Activated T-helper 1 cell treated with anti-CD3 and anti-CD28 coated beads, Interleukin-2, amount 50 U/mL, for 16 hours (primary cell): ENCODE results near the gene PPP1R9B.

ENCODE experiments used
- DNase-seq, 2 donors: peaks; one replicate each; pipeline ENCODE4 v3.0.0-alpha.2; 2020; ENCODE audit warnings: low read depth in 1 of 2, low spot score in 1 of 2

Gene PPP1R9B

GRCh38 chr17:50109785-50110184 is 40.7 kb downstream of the PPP1R9B start:
- DNase-seq, result no peak

- DNase-seq, result no peak
Measured at GRCh38 chr17:50109207-50109606, 41.3 kb downstream of the PPP1R9B start.

DNA sequence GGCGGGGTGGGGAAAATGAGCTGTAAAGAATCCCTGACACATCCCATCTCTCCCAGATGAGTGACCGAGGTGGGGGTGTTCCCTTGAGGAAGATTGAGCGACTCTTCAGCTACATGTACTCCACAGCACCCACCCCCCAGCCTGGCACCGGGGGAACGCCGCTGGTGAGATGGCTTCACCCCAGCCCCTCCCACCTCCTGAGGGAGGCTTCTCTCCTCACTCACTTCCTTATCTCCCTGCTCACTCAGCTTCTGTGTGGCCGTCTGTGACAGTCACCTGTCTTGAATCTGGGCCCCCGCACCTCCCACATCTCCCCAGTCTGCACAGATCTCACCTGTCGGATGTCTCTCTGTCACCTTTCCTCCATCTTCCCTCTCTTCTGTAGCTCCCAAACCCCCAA is 41.9 kb downstream of the PPP1R9B start:
- no peak for DNase-seq

GRCh38 chr17:50107790-50108414 is 42.6 kb downstream of the PPP1R9B start:
- no peak for DNase-seq

DNA sequence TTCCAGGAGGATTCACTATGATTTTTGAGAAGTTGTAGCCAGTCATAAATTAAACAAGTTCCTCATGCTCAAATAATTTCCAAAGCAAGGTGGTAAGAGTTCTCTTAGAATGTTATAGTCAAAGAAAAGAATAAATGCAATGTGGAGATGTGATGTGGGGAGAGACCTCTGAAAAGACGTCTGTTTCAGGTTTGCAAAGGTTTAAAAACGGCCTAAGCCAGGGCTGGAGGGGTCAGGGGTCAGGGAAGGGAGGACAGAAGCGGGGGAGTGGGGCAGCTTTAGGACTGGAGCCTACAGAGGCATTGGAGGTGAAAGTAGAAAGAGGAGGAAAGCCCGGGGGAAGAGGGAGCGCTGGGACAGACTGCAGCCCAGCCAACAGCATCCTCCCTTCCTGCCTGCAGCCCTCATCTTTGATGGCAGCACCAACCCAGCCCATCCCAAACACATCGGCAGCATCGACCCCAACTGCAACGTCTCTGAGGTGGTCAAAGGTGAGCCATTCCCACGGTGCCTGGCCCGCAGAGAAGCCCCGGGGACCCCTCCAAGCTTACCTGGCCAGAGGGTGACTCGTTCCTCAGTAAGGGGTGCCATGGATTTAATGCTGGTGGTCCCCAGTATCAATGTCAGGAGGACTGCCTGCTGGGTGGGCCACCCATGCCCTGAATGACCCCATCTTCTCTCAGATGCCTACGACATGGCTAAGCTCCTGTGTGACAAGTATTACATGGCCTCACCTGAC is 43.9 kb downstream of the PPP1R9B start:
- DNase-seq, result no peak

- no peak for DNase-seq
Measured at GRCh38 chr17:50105811-50106210, 44.7 kb downstream of the PPP1R9B start.

GRCh38 chr17:50103941-50104340 is 46.5 kb downstream of the PPP1R9B start:
- DNase-seq, result no peak

DNA sequence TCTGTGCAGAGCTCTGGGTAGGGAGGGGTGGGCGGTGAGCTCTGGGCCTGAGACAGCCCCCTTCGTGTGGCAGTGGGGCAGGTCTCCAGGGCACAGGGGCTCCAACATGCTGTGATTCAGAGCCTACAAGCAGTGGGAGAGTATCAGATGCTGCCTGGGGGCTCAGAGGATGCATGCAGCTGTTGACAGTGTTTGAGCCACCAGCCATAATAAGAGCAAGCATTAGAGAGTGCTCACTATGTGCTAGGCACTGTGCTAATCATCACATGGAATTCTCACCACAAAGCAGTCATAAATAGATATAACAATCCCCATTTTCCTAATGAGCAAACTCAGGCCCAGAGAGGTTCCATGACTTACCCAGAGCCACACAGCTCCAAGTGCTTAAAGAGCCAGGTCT is 47.2 kb downstream of the PPP1R9B start:
- DNase-seq, result no peak

GRCh38 chr17:50102164-50102991 is 48.1 kb downstream of the PPP1R9B start:
- DNase-seq, result no peak

- DNase-seq, result no peak
Measured at GRCh38 chr17:50101346-50102163, 48.9 kb downstream of the PPP1R9B start.

DNA sequence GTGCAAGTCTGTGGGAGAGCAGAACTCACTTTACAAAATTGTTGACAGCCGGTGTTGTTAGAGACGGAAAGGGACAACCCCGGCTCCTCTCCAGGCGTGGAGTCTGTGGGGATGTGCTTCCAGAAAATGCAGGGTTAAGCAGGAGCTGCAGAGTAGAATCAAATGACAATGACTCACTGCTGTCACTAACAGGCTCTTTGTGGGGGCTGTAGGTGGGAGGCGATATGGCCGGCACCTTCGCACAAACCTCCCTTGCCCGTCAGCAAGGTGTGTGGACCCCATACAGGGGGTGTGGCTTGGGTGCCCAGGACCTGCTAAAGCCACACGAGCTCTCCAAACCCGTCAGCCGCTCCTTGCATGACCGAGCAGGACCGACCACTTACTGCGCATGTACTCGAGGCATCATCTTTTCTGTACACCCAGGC is 49.5 kb downstream of the PPP1R9B start:
- no peak for DNase-seq

DNA sequence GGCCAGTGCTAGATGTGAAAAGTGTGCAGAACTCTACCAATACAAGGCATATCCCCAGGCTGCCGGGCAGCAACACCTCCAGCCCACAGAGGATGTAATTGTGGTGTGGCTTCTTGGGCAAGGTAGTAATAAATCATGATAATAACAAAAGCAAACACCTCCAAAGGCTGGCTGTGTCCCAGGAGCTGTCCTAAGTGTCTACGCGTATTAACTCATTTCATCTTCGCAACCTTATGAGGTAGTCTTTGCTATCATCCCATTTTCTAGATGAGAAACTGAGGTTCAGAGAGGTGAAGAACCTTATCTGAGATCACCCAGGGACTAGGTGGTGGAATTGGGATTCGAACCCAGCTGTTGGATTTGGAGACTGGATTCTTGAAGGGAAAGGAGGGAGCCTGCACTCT is 50.0 kb downstream of the PPP1R9B start:
- no peak for DNase-seq

DNA sequence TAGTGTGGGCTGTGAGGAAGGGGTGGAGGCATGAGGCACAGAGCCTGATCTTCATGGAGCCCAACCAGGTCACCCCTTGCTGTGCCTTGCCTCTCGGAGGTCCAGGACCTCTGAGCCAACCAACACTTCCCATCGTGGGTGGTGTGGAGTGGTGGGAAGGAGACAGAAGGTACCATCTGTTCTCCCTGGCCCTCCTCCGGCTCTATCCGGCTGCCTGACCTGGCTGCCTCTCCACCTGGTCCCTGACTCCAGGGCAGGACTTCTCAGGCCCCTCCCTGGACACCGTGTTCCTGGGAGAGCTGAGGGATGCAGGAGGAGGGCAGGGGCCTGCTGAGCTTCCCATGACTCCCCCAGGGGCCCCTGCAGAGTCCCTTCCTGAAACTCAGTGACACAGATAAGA is 51.5 kb downstream of the PPP1R9B start:
- DNase-seq, result no peak

- no peak for DNase-seq
Measured at GRCh38 chr17:50098583-50098982, 51.9 kb downstream of the PPP1R9B start.

DNA sequence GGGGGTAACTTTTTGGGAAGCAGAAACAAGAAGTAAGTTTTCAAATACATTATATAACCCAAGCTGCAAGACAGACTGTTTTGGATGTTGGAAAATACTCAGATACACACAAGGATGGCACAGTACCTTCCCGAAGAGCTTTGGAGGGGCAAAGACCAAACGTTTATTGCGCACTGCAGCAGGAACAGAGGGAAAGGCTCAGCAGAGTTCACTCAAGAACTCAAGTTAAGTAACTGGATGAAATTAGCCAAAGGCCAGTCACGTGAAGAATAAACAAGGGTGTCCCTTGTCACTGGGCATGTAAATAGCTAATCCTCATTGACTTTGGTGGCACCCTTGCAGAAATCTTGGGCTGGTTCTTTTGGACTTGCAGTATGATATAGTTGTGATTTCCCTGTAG is 52.6 kb downstream of the PPP1R9B start:
- no peak for DNase-seq

DNA sequence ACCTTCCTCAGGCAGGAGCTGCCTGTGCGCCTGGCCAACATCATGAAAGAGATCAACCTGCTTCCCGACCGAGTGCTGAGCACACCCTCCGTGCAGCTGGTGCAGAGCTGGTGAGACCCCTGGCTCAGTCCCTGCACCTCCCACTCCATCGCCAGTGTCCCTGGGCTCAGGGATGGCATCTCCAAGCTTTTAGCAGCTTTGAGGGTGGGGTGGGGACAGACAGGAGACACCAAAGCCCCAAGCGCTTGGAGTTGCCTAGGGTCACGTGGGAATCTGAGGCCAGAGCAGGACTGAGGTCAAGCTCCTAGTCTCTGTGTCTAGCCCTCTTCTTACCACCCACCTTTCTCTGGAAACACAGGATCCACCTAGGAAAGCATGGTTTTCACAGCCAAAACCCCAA is 53.0 kb downstream of the PPP1R9B start:
- DNase-seq, result no peak

GRCh38 chr17:50096758-50097157 is 53.7 kb downstream of the PPP1R9B start:
- no peak for DNase-seq

GRCh38 chr17:50096092-50096491 is 54.4 kb downstream of the PPP1R9B start:
- no peak for DNase-seq

- no peak for DNase-seq
Measured at GRCh38 chr17:50095626-50096037, 54.8 kb downstream of the PPP1R9B start.

- DNase-seq, result peak; percentile 93 to 96
Measured at GRCh38 chr17:50094753-50095619, 55.5 kb downstream of the PPP1R9B start, which contains the start of gene PDK2. PDK2 (plus strand) TSS chr17:50095351; CDS start chr17:50095436, 85 bp downstream.
